PFSK-1 (cell line): Measurements from ENCODE around the gene NRIP1.

Source experiments
- FOXP2 ChIP-seq: optimal IDR thresholded peaks from 2 replicates; pipeline ENCODE3; 2011; ENCODE audit warnings: borderline replicate concordance, control low read depth, inconsistent platforms; ENCODE audit not compliant: insufficient read depth; ENCODE audit errors: extremely low read length, extremely low read depth
- POLR2AphosphoS5 ChIP-seq: IDR thresholded peaks from 2 replicates; pipeline ENCODE4 v1.6.1; 2012; ENCODE audit warnings: low read depth, mild to moderate bottlenecking, control low read depth, low read length, moderate library complexity
- SIN3A ChIP-seq: IDR thresholded peaks from 2 replicates; pipeline ENCODE4 v1.6.1; 2012; ENCODE audit warnings: mild to moderate bottlenecking, low read length, moderate library complexity, borderline replicate concordance; ENCODE audit not compliant: insufficient read depth
- TAF1 ChIP-seq: IDR thresholded peaks from 2 replicates; pipeline ENCODE4 v1.6.1; 2012; ENCODE audit warnings: low read length, control low read depth, borderline replicate concordance; ENCODE audit not compliant: insufficient read depth
- TF ChIP-seq, protein P1 (sequence below), 2 experiments: IDR thresholded peaks; 2 replicates each; pipeline versions ENCODE4 v1.6.1 to v1.8.0; 2011 to 2012; ENCODE audit warnings: low read depth in 2 of 2, low read length in 2 of 2, control low read depth in 1 of 2, inconsistent platforms in 1 of 2, mild to moderate bottlenecking in 1 of 2, moderate library complexity in 1 of 2; ENCODE audit not compliant: insufficient read depth in 1 of 2

The NRIP1 gene

DNA sequence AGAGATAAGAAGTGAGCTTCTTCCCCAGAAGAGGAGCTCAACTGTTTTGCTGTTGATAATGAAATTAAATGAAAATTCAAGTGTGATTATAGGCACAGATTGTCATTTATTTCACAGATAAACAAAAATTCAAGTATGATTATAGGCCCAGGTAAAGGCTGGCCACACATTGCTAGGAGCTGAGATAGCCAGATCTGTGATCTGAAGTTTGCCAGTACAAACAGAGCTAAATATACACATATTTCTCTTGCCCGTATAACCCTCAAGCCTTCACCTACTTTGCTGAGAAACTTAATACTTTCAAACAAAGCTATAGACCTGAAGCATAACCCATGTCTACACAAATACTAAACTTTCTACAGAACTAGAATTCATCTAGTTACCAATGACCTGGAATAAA, 31.3 kb upstream of the NRIP1 start:
- TF ChIP-seq, protein P1, sequence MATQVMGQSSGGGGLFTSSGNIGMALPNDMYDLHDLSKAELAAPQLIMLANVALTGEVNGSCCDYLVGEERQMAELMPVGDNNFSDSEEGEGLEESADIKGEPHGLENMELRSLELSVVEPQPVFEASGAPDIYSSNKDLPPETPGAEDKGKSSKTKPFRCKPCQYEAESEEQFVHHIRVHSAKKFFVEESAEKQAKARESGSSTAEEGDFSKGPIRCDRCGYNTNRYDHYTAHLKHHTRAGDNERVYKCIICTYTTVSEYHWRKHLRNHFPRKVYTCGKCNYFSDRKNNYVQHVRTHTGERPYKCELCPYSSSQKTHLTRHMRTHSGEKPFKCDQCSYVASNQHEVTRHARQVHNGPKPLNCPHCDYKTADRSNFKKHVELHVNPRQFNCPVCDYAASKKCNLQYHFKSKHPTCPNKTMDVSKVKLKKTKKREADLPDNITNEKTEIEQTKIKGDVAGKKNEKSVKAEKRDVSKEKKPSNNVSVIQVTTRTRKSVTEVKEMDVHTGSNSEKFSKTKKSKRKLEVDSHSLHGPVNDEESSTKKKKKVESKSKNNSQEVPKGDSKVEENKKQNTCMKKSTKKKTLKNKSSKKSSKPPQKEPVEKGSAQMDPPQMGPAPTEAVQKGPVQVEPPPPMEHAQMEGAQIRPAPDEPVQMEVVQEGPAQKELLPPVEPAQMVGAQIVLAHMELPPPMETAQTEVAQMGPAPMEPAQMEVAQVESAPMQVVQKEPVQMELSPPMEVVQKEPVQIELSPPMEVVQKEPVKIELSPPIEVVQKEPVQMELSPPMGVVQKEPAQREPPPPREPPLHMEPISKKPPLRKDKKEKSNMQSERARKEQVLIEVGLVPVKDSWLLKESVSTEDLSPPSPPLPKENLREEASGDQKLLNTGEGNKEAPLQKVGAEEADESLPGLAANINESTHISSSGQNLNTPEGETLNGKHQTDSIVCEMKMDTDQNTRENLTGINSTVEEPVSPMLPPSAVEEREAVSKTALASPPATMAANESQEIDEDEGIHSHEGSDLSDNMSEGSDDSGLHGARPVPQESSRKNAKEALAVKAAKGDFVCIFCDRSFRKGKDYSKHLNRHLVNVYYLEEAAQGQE (IDR thresholded peaks at IDR 0.05; ENCODE audit: insufficient read depth in 1 of 2, low read depth in 2 of 2, low read length in 2 of 2), result no peak
- TF ChIP-seq SIN3A, result no peak
- TF ChIP-seq POLR2AphosphoS5, result no peak
- no peak for TF ChIP-seq TAF1
- TF ChIP-seq FOXP2, result no peak

DNA sequence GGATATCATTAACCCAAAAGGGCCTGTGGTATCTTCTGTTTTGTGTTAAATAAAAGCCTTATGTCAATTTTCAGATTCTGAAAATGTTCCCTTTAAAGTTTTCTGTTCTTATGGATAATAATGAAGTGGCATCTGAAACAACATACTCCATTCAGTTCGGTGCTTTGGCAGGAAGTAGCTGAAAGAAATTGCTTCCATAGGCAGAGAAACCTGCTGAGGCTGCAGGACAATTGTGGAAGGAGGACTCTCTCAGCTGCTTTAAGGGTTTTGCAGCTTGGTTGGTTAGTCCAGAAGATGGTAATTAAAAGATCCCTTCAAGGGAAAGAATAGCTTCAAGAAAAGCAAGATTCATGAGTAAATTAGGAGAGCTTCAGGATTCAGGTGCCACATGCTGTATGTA, 30.5 kb upstream of the NRIP1 start:
- TF ChIP-seq, protein P1 (IDR thresholded peaks at IDR 0.05; ENCODE audit: insufficient read depth in 1 of 2, low read depth in 2 of 2, low read length in 2 of 2), result no peak
- TF ChIP-seq SIN3A (no peak), FOXP2 (no peak), POLR2AphosphoS5 (no peak)

DNA sequence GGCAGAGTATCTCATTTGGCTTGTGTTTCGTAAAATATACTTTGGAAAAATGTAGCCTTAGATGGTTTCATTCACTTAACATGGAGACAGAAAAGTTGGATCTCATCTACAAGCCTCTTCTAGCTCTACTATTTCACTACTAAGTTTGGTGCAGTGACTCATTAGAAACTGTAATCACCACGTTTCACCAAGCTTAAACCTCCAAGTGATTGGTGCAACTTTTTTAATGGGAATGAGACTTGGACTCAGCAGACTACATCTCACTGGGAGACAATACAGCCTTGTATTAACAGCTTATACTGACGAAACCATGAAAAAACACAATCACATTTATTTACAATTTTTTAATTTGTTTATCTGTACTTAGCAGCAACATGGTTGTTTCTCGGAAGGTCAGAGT, 29.9 kb upstream of the NRIP1 start:
- TF ChIP-seq, protein P1 (IDR thresholded peaks at IDR 0.05; ENCODE audit: insufficient read depth in 1 of 2, low read depth in 2 of 2, low read length in 2 of 2), result no peak
- TF ChIP-seq POLR2AphosphoS5 (no peak), TAF1 (no peak)

DNA sequence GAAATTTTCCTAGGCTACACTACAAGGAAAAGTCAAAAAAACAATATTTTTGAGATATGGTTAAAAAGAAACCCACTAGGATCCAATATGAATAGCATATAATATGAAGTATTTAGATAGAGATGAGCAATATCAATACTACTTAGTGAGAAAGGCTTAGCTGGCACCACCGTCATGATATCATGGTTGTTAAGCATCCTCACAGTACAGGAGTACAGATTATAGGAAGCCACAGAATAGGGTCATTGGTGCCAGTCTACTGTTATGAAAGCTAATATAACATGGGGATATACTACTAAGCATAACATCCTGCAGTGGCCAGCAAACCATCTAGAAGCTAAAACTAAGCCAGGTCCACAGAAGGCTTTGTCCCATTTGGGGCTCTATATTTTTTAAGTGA, 28.4 kb upstream of the NRIP1 start:
- TF ChIP-seq TAF1, result no peak
- TF ChIP-seq, protein P1 (IDR thresholded peaks at IDR 0.05; ENCODE audit: insufficient read depth in 1 of 2, low read depth in 2 of 2, low read length in 2 of 2), result no peak
- no peak for TF ChIP-seq FOXP2
- no peak for TF ChIP-seq SIN3A
- TF ChIP-seq POLR2AphosphoS5, result no peak

DNA sequence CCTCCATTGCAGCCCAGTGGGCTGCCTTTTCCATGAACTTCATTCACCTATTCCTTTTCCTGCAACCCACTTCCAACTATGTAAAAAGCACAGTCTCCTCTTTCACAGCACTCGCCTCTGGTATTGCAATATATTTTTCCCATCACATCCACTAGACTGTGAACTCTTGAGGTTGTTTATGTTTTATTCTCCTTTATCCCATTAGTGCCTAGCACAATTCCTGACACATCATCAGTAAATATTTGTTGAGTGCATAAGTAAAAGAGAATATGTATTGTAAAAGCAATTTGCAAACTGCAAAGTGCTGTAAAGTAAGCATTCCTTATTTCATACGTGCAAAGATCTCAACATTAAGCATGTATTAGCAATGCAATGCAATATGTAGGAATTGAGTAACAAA, 27.9 kb upstream of the NRIP1 start:
- TF ChIP-seq POLR2AphosphoS5, result no peak

DNA sequence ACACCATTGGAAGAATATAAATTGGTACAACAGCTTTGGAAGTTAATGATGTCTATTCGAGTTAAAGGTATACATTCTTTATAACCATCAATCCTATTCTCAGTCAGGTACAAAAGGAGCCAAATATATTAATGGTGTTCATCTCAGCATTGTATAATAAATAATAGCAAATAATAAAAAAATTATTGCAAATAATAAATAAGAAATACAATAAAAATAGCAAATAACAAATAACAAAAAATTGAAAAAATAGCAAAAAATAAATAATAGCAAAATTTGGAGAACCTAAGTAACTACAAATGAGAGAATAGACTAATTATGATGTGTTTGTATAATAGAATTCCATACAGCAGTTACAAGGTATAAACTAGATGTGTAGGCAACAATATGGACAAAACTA, 25.6 kb upstream of the NRIP1 start:
- no peak for TF ChIP-seq SIN3A
- TF ChIP-seq, protein P1 (IDR thresholded peaks at IDR 0.05; ENCODE audit: insufficient read depth in 1 of 2, low read depth in 2 of 2, low read length in 2 of 2), result no peak
- no peak for TF ChIP-seq FOXP2
- TF ChIP-seq TAF1, result no peak
- no peak for TF ChIP-seq POLR2AphosphoS5
